Activated CD4-positive, alpha-beta T cell treated with anti-CD3 and anti-CD28 coated beads, Interleukin-2, amount 10 ng/mL, durations not matched to agents 24 days and 14 days (primary cell): ENCODE results near the gene CMC4. TPM values are rescaled to one million over a fixed set of nuclear protein-coding genes. Genes with fewer than 3 reads are reported as not detected.

Experiments used
- total RNA-seq: library from RNA; stranded (reverse); gene quantifications from 2 replicates; pipeline ENCODE4 v1.2.3, GENCODE V29; 2022

CMC4 gene
- total RNA-seq, 1 donor from 2014 or later: 2.5 TPM

Other genes starting within 250 kb of the CMC4 start
- not detected in 2 replicates for gene SMIM9, start 236.5 kb downstream of the CMC4 start, total RNA-seq
- gene F8A1, start 184.8 kb downstream of the CMC4 start, total RNA-seq: 23.2 and 25.0 TPM in 2 replicates
- gene F8, start 48.4 kb downstream of the CMC4 start, total RNA-seq: 3.0 and 3.7 TPM in 2 replicates
- 74.9 and 75.7 TPM in 2 replicates for gene FUNDC2, start 44.3 kb downstream of the CMC4 start, total RNA-seq
- 9.8 and 11.4 TPM in 2 replicates for gene MTCP1, start within 50 bp of the CMC4 start, total RNA-seq
- gene BRCC3, start 372 bp upstream of the CMC4 start, total RNA-seq: 28.8 and 28.9 TPM in 2 replicates
- 86.4 and 87.5 TPM in 2 replicates for gene VBP1, start 145.3 kb upstream of the CMC4 start, total RNA-seq
- 9.5 and 9.9 TPM in 2 replicates for gene RAB39B, start 193.4 kb upstream of the CMC4 start, total RNA-seq